Stomach (tissue), 9 donors: Measurements from ENCODE around the gene HSPA12A. TPM values are rescaled to one million over a fixed set of nuclear protein-coding genes. Genes with fewer than 3 reads are reported as not detected.

Experiments used
- DNase-seq, 2 donors: peaks; one replicate each; pipeline versions ENCODE4 v3.0.0 to v3.0.0-alpha.2; 2013 to 2019
- H3K27ac ChIP-seq, 5 donors: fragments of 200-600 bp in 4 of 5; sonication (generic) in 4 of 5; one replicate each; pipeline ENCODE4 v1.5.1; 2013 to 2019; ENCODE audit warnings: mild to moderate bottlenecking in 1 of 5, moderate library complexity in 1 of 5
- H3K27me3 ChIP-seq, 3 donors: fragments of 200-600 bp; sonication (generic); one replicate each; pipeline ENCODE4 v1.5.1; 2017 to 2019; ENCODE audit warnings: mixed run types in 1 of 3
- H3K36me3 ChIP-seq, 4 donors: fragments of 200-600 bp; sonication (generic); 1 replicate in 3 of 4; 2 replicates in 1 of 4; pipeline ENCODE4 v1.5.1; 2016 to 2019
- H3K4me1 ChIP-seq, 4 donors: fragments of 200-600 bp; sonication (generic); one replicate each; pipeline ENCODE4 v1.5.1; 2016 to 2019
- H3K4me3 ChIP-seq, 4 donors: fragments of 200-600 bp; sonication (generic) in 3 of 4; one replicate each; pipeline ENCODE4 v1.5.1; 2016 to 2019; ENCODE audit warnings: mild to moderate bottlenecking in 1 of 4
- H3K9me3 ChIP-seq, 4 donors: fragments of 200-600 bp; sonication (generic); one replicate each; pipeline ENCODE4 v1.5.1; 2016 to 2019
- EP300 ChIP-seq: sonication (generic); formaldehyde crosslinking; IDR thresholded peaks from one replicate; pipeline ENCODE4 v1.6.1; 2017; ENCODE audit warnings: antibody characterized with exemption
- POLR2A ChIP-seq, 4 donors: fragments of 450-650 bp; IDR thresholded peaks; one replicate each; pipeline ENCODE4 v1.6.1; 2016; ENCODE audit warnings: antibody characterized with exemption in 4 of 4, control low read depth in 2 of 4, mild to moderate bottlenecking in 1 of 4, moderate library complexity in 1 of 4
- POLR2AphosphoS5 ChIP-seq, 3 donors: sonication (generic); formaldehyde crosslinking; IDR thresholded peaks; one replicate each; pipeline ENCODE4 v1.6.1; 2016; ENCODE audit warnings: antibody characterized with exemption in 3 of 3
- WGBS, 5 donors: extraction: QIAGEN DNeasy Blood & Tissue Kit in 3 of 5; methylation state at CpG; one replicate each; pipeline versions ENCODE4 v1.1.5 to v1.1.7; 2013 to 2018; 5-methylcytosine and 5-hydroxymethylcytosine counted together
- intact Hi-C: fragments of 100-400 bp; cut with DNase I; formaldehyde crosslinking; loops from one replicate; pipeline ENCODE4 v1.15.1; 2023; ENCODE audit warnings: low total_unique reads
- polyA plus RNA-seq, 3 donors: library from polyadenylated mRNA; stranded (reverse); fragments of 200-250 nt; gene quantifications; one replicate each; pipeline ENCODE4 v1.2.3, GENCODE V29; 2013
- total RNA-seq, 5 donors: library from RNA; depleted of rRNA; stranded (reverse); fragments of >200 nt; gene quantifications; one replicate each; pipeline versions ENCODE4 v1.1.0 to v1.2.3, GENCODE V29; 2014 to 2016
- TF ChIP-seq, protein P1 (sequence below), 7 experiments: fragments of 450-650 bp in 4 of 7; fragments of 200-600 bp in 3 of 7; sonication (generic) in 3 of 7; IDR thresholded peaks; one replicate each; pipeline ENCODE4 v1.5.1; 2016 to 2019; ENCODE audit warnings: antibody characterized with exemption in 7 of 7, control low read depth in 2 of 7, mild to moderate bottlenecking in 1 of 7
- donor health status: healthy with polysubstance abuse.
- donor health status: Bipolar disorder and iron deficiency.
- donor health status: healthy.

The HSPA12A gene
- total and polyA plus RNA-seq, 8 donors, result 2.0 to 25.5 (median 4.1) TPM

DNA sequence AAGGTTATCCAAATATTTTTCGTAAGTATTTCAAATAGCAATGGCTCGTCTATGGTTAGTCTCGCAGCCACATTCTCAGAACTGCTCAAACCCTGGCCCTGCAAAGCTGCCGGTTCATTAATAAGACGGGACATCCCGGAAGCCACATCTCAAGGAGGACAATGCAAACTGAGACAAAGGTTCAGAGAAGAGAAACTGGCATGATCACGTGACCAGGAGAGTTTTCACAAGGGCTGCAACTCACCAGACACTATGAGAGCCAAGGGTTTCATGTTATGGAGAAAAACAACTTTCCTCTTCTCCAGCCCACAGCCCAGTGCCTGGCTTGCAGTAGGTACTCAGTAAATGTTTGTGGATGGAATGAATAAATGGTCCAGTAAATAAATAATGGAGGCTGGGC, 5.0 kb upstream of the HSPA12A start:
- intact Hi-C loops, result no loop called here
- TF ChIP-seq POLR2A (IDR thresholded peaks at IDR 0.05) (no peak), EP300 (no peak), POLR2AphosphoS5 (IDR thresholded peaks at IDR 0.05) (no peak)
- TF ChIP-seq, protein P1, sequence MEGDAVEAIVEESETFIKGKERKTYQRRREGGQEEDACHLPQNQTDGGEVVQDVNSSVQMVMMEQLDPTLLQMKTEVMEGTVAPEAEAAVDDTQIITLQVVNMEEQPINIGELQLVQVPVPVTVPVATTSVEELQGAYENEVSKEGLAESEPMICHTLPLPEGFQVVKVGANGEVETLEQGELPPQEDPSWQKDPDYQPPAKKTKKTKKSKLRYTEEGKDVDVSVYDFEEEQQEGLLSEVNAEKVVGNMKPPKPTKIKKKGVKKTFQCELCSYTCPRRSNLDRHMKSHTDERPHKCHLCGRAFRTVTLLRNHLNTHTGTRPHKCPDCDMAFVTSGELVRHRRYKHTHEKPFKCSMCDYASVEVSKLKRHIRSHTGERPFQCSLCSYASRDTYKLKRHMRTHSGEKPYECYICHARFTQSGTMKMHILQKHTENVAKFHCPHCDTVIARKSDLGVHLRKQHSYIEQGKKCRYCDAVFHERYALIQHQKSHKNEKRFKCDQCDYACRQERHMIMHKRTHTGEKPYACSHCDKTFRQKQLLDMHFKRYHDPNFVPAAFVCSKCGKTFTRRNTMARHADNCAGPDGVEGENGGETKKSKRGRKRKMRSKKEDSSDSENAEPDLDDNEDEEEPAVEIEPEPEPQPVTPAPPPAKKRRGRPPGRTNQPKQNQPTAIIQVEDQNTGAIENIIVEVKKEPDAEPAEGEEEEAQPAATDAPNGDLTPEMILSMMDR (IDR thresholded peaks at IDR 0.05), result no peak

DNA sequence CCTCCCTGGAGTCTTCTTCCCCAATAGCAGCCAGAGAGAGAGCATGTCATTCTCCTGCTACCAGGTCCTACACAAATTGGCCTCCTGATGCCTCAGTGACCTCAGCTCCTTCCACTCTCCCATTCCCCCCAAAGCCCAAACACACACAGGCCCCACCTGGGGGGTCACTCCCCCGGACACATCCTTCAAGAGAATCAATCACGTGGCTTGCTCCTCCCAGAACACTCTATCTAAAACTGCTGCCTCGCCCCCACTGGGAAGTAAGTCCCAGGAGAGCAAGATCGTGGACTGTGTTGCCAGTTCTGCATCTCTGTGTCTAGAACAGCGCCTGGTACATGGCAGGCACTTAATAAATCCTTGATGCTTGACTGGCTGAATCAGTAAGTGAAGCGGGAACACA, 2.5 kb upstream of the HSPA12A start:
- intact Hi-C loops, result no loop called here
- no peak overlapping the region for H3K27ac ChIP-seq
- peaks cover 0 to 53% (median 14%) of the 10 kb centered on the region in 3 donors for H3K27me3 ChIP-seq
- no peaks in the 10 kb centered on the region for H3K9me3 ChIP-seq
- 80 to 84% (median 81%) methylated on average over 6 of the region's 6 CpGs for WGBS, 5 donors
- H3K4me1 ChIP-seq, result peaks cover 10 to 30% (median 22%) of the 10 kb centered on the region in 4 donors
- TF ChIP-seq POLR2AphosphoS5 (IDR thresholded peaks at IDR 0.05) (no peak), EP300 (no peak), POLR2A (IDR thresholded peaks at IDR 0.05) (no peak)
- TF ChIP-seq, protein P1 (IDR thresholded peaks at IDR 0.05), result no peak
- no peaks in the 10 kb centered on the region for H3K36me3 ChIP-seq
- H3K4me3 ChIP-seq, result no peak overlapping the region
- DNase-seq, result no peak

More for the DNA sequence above, 5.0 kb upstream of the HSPA12A start:
- 66 to 73% (median 68%) methylated on average over 7 of the region's 7 CpGs for WGBS, 5 donors
- no peak overlapping the region for H3K4me3 ChIP-seq
- no peaks in the 10 kb centered on the region for H3K36me3 ChIP-seq
- peaks cover 0 to 29% (median 0%) of the 10 kb centered on the region in 3 donors for H3K27me3 ChIP-seq
- no peak for DNase-seq
- peaks cover 0 to 16% (median 10%) of the 10 kb centered on the region in 4 donors for H3K4me1 ChIP-seq
- no peaks in the 10 kb centered on the region for H3K9me3 ChIP-seq
- no peak overlapping the region for H3K27ac ChIP-seq

DNA sequence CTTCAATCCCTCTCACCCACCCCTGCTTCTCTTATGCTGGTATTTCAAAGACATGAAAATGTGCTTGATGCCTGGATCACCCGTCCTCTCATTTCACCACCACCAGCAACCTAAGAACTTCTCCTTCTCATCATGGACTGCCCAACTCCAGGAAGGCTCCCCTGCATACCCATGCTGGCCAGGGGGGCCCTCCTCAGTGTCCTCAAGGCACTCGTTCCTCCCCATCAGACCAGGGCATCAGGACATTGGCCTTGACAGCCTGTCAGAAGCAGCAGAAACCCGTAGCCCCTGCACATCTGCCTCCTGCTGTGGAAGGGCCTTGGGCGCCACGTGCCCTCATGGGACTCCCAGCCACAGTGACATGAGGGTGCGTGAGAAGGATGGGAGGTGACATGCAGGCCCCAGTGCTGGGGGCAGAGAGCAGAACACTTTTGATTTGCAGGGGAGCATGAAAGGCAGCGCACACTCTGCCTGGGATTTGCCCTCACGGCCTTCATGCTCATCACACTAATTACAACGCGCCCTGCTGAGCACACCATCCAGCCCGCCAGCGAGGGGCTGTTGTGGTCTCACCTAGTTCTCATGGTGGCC, 1.9 kb upstream of the HSPA12A start:
- DNase-seq, result no peak
- Histone ChIP-seq H3K4me3 (no peak overlapping the region), H3K36me3 (no peaks in the 10 kb centered on the region), H3K27ac (no peak overlapping the region), H3K27me3 (peaks cover 0 to 54% (median 14%) of the 10 kb centered on the region in 3 donors), H3K4me1 (peaks cover 10 to 30% (median 22%) of the 10 kb centered on the region in 4 donors), H3K9me3 (no peaks in the 10 kb centered on the region)
- intact Hi-C loops, result no loop called here
- TF ChIP-seq POLR2AphosphoS5 (IDR thresholded peaks at IDR 0.05) (no peak), POLR2A (IDR thresholded peaks at IDR 0.05) (no peak), EP300 (no peak)
- TF ChIP-seq, protein P1 (IDR thresholded peaks at IDR 0.05), result no peak
- 89 to 95% (median 91%) methylated on average over 10 to 12 of the region's 12 CpGs for whole genome bisulfite sequencing, 5 donors

DNA sequence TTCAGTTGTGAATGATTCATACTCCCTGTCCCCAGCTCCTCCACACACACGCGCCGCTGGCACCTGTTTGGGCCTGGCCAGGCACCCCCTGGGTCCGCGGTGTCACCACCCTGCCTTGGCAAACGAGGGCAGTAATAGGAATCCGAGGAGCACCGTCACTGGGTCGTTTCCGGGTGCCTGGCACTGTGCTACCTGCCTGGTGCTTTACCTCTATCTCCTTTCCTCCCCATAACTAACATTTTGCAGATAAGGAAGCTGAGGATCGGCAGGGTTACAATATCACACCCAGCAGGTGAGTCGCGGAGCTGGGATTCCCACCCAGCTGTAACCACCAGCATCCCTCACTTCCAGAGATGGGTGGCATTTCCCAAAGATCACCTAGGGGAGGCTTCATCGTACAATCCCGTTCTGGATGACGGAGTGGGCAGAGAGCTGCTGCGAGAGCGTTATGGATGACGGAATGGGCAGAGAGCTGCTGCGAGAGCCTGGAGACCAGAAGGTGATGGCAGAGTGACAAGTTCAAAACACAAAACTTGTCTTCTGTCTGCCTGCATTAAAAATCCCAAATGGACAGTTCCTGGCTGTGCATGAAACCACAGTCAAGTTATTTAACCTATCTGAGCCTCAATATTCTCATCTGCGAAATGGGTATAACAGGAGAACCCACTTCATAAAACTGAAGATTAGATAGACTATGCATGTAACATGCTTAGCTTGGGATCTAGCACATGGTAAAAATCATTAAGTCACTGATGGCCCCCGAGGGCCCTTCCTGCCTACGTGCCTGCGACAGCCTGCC, 1.1 kb upstream of the HSPA12A start:
- H3K4me3 ChIP-seq, result peak overlapping the region; percentile 67 to 93 (median 74)
- intact Hi-C loops, result no loop called here
- TF ChIP-seq POLR2A (IDR thresholded peaks at IDR 0.05), result no peak
- no peak for TF ChIP-seq POLR2AphosphoS5 (IDR thresholded peaks at IDR 0.05)
- TF ChIP-seq, protein P1 (IDR thresholded peaks at IDR 0.05), result no peak
- TF ChIP-seq EP300, result no peak
- H3K27me3 ChIP-seq, result peaks cover 0 to 48% (median 14%) of the 10 kb centered on the region in 3 donors
- H3K4me1 ChIP-seq, result peaks cover 10 to 30% (median 22%) of the 10 kb centered on the region in 4 donors
- no peak for DNase-seq
- WGBS, 5 donors, result 40 to 49% (median 43%) methylated on average over 24 of the region's 24 CpGs
- H3K36me3 ChIP-seq, result no peaks in the 10 kb centered on the region
- H3K9me3 ChIP-seq, result no peaks in the 10 kb centered on the region
- peak overlapping the region in 4 of 5 donors; percentile 85 to 96 (median 92) for H3K27ac ChIP-seq
